HG03575 (cell line): ENCODE measurements around the gene OLR1.

Experiments used
- ATAC-seq: cut with Tn5 transposase; IDR thresholded peaks from one replicate; pipeline ENCODE4 v1.9.1; 2021; ENCODE audit not compliant: unreplicated experiment, insufficient number of reproducible peaks, low FRiP score; ENCODE audit errors: extremely low read depth

OLR1 gene

DNA sequence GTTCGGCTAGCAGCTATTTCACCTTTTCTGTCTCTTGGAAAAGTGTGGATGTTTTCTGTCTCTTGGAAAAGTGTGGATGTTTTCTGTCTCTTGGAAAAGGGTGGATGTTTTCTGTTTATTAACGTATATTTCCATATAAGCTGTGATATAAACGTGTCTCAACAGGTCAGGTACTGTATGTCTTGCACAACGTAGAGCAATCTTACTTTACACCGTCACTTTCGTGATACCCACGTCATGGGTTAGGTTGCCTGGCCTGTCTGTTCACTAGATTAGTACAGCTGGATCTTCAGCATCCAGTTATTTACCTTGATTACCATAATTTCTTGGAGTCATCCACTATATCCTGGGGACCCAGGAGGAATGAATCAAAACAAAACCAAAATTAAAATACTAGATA, 56.0 kb downstream of the OLR1 start:
- ATAC-seq, result no peak

DNA sequence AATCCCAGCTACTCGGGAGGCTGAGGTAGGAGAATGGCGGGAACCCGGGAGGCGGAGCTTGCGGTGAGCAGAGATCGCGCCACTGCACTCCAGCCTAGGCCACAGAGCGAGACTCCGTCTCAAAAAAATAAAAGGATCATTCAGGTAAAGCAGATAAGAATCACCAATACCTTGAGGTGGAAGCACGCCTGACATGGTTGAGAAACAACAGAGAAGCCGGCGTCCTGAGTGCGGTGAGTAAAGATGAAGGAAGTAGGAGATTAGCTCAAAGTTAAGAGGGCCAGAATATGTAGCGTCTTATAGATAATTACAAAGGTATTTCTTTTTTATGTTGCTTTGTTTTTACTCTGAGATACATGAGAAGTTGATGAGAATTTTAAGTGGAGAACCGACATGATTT, 56.6 kb downstream of the OLR1 start:
- ATAC-seq, result no peak

DNA sequence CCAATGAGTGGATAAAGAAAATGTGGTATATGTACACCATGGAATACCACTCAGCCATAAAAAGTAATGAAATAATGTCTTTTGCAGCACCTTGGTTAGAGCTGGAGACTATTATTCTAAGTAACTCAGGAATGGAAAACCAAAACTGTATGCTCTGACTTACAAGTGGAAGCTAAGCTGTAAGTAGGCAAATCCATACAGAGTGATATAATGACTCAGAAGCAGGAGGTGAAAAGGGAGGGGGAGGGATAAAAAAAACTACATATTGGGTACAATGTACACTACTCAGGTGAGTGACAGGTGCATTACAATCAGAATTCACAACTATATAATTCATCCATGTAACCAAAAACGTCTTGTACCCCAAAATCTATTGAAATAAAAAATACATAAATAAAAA, 58.0 kb downstream of the OLR1 start:
- no peak for ATAC-seq

DNA sequence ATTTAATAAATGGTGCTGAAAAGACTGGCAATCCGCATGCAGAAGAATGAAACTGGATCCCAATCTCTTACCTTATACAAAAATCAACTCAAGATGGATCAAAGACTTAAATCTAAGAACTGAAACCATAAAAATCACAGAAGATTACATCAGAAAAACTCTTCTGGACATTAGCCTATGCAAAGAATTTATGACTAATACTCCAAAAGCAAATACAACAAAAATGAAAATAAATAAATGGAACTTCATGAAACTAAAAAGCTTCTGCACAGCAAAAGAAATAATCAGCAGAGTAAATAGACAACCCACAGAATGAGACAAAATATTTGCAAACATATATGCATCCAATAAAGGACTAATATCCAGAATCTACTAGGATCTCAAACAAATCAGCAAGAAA, 58.9 kb downstream of the OLR1 start:
- ATAC-seq, result no peak

DNA sequence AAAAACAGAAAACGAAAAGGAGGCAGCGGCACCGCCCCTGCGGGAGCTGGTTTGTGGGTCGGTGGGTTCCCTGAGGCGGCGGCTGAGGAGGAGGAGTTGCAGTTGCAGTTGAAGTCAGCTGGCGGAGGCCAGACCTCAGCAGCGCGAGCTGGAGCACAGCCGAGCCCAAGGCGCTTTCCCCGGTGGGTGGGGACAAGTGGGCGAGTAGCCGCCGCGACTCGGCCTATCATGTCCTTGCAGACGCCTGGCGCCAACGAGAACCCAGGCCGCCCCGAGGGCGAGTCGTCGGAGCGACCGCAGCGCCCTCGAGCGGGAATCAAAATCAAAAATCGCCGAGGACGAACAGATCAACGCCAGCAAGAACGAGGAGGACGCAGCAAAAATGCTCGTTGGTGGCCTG, 60.5 kb downstream of the OLR1 start:
- no peak for ATAC-seq

DNA sequence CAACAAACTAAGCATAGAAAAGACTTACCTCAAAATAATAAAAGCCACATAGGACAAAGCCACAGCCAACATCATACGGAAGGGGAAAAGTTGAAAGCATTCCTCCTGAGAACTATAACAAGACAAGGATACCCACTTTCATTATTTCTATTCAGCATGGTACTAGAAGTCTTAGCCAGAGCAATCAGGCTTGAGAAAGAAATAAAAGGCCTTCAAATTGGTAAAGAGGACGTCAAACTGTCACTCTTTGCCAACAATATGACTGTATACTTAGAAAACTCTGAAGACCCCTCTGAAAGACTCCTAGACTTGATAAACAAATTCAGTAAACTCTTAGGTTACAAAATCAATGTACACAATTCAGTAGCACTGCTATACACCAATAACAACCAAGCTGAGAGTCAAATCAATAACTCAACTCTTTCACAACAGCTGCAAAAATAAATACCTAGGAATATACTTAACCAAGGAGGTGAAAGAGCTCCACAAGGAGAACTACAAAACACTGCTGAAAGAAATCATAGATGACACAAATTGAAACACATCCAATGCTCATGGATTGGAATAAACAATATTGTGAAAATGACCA, 61.6 kb downstream of the OLR1 start:
- ATAC-seq, result no peak
